Stimulated activated CD4-positive, alpha-beta T cell treated with anti-CD3 and anti-CD28 coated beads, Interleukin-1b, Interleukin-23, amount 100 ng/mL, for 48 hours (primary cell): ENCODE measurements around the gene ADAMTS9.
"Not testable (repeated sequence)": the region's sequence is repeated elsewhere in the genome, so short reads cannot be mapped to it uniquely, and the experiment has no call there.

Source experiments
- DNase-seq: peaks from one replicate; pipeline ENCODE4 v3.0.0-alpha.2; 2020

Gene ADAMTS9

DNA sequence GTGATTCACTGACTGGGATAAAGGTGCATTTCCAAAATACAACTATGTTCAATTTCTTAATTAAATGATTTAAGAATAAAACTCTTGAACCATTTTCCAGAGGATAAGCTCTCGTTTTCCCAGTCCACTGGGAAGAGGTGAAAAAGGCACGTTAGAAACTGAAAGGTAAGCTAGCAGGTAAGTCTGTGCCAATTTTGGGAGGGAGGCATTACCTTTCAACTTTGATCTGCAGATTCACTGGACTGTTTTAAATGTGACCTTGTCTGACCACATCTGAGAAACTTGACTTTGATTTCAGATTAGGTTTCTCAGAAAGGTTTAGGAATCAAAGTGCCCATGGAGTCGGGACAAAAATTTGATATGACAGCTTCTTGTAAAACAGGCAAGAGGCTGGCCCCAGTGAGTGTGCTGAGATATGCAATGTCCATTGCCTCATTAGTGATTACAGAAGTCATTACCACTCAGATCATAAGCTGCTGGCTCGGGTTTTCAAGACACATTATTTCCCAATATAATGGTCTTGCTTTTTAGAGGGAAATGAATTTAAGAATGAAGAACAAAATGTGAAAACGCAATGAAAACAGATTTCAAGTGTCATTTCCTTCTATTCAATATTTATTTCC lies 118.8 kb downstream of the ADAMTS9 start:
- no peak for DNase-seq

DNA sequence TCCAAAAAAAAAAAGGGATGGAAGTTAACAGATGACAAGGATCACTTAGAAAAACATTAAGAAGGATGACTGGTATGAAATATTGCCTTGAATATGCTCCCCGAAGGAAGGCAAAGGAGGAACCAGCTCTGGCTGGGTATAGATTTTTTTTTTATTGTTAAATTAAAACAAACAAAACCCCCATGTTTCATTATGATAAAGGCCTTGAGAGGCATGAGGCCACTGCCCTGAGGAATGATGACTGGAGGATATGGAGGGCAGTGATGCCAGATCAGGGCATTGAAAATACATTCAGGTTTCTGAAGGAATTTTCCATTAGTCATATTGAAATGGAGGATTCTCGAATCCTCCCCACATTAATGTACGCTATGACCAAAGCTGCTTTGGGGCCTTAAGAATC lies 120.9 kb downstream of the ADAMTS9 start:
- DNase-seq = no peak

DNA sequence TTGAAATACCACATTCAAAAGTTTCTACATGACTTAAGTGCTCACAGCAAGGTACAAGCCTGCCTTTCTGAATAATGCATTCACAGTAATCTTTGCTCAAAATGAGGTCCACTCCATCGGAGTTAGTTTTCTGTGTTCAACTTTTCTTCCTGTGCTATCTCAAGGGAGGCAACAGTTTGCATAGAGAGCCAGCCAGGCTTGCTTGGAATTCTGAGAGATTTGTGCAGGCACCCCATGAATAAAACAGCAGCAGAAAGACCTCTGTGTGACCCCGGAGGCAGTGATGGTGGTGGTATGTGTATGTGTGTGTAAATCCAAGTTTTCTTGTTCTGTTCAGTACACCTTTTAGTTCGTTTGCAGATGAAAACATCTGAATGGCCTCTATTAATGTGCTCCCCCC lies 124.0 kb downstream of the ADAMTS9 start:
- DNase-seq = no peak

DNA sequence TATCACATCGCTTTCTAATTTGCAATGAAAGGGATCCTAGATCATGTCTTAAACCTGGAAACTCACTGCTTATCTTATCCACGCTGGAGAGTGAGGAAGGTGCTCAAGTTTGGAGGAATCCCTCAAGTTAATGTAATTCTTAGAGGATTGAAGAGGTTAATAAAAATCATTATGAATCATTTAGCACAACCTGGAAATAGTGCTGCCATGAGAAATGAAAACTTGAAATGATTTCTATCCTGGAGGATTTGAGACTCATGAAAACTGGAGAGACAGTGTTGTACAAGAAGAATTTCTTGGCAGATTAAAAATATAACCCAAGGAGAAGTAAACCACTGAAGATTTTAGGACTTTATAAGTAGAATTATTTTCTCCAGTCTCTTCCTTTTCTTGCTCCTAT lies 125.9 kb downstream of the ADAMTS9 start:
- DNase-seq = no peak

DNA sequence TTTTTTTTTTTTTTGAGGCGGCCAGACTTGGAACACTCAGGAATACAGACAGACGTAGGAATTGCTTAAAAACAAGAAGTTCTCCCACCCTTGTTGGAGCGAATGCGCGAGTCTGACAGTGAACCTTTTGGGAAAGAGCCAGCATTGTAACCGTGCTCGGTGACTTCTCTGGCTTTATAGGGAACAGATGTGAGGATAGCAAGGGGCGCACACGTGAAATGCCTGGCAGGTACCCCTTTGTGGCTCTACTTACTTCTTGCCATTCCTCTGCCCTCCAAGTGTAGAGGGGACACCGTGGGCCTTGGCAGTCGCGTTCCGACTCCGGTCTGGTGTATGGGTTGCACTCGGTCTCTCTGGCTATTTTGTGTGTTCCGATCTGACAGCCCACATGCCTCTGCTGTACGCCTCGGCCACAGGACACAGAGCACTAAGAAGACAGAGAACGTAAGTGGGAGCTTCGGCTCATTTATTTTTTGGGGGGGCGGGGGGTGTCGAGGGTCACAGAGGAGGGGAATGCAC lies 126.4 kb downstream of the ADAMTS9 start:
- no peak for DNase-seq

DNA sequence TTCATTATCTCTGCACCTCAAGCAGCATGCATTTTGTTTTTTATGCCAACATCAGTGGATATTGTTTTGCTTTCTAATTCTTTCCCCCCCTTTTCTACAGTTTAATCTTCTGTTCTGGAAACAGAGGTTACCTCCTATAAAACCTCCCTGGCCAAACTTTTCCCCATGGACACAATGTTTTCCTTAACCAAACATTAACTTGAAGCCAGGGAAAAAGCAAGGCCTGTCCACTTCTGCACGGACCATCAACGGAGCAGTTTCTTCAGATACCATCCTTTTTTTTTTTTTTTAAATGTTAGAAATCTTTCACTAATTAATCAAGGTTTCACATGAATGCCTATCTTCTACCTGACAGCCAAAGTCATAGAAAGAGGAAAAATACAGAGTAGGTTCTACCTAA lies 127.0 kb downstream of the ADAMTS9 start:
- no peak for DNase-seq

DNA sequence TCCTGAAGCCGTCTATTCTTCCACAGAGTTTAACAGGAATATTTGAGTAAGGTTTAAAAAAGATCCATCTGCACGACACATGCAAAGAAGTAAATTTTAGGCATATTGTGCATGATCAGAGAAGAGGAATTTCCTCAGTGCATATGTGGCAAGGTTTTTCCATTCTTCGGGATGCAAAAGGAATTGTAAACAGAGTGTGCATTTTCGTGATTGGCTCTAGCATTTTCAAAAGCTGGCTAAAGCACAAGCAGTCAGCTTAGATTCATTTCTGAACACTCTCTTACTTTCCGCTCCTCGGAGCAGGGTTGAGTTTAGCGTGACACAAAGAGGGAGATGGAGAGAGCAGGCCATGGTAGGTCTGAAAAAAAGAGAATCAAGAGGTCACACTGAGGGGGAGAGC lies 128.2 kb downstream of the ADAMTS9 start:
- no peak for DNase-seq

DNA sequence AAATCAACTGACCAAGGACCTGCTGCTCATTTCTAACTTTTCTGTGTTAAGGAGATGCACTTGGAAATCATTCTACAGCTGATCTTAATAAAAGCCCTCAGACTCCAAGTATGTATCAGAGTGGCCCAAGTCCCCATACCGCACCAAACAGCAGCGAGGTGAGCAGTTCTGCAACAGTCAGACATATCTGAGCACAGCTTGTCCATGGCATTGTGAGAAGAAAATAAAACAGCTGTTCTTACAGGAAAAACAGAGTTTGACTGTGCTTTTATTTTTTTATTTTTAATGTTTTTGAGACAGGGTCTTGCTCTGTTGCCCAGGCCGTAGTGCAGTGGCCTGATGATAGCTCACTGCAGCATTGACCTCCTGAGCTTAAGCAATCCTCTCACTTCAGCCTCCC lies 131.8 kb downstream of the ADAMTS9 start:
- no peak for DNase-seq

DNA sequence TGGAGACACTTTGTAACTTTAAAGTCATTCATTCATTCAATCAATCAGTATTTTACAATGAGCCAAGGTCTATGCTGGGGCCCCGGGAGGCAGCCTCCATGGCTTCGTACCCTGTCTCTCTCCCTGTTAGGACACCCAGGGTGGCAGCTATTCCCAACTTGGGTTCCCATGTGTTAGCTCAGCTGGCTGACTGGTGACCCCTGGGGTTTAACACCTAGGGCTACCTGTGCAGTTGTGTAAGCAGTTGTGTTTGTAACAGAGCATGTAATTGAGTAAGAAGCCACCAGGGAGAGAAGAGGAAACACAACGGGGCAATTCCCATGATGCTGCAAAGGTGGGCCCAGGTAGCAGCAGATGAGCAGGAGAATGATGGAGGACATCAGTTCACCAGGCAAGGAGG lies 132.4 kb downstream of the ADAMTS9 start:
- no peak for DNase-seq

DNA sequence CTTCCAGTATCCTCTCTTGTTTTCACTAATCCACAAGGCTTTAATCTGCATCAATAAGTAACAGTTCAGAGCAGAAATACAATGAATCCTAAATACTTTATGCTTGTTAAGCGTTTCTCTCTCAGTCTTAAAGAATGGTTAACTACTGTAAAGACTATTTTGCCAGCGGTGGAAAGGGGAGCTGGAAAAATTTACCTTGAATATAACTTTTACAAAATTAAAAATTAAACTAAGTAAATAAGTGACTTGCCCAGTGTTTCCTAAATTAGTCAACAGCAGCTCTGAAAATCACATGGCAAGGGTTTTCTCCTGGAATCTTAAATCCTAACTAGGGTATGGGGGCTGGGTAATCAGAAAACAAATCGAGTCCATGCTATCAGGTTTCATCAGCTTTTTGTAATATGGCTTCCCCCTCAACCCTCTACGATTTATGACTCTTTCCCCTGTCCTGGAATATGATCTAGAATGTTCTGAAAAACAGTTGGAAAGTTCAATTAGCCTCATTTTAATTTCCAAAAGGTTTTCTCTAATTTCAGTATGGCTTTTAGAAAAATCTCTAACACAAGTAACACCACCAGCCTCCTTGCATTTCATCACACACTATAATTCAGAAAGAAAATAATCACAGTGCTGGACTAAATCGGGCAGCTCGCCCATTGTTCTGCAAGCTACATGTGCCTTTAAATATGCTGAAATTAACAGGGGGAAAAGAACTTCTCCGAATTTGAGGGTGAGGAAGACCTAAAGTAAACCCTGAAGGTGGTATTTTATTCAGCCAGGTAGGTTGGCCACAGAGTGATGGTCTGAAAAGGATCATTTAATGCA lies 133.5 kb downstream of the ADAMTS9 start:
- DNase-seq = no peak

DNA sequence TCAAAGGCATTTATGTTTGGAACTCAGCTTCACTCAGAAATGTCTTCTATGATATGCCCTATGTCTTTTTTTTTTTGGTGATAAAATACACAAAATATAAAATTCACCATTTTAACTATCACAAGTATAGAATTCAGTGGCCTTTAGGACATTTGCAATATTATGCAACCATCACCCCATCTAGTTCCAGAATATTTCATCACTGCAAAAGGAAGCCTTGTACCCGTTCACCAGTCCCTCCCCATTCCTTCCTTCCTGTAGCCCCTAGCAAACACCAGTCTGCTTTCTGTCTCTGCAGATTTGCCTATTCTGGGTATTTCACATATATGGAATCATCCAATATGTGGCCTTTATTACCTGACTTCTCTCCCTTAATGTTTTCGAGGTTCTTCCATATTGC lies 134.8 kb downstream of the ADAMTS9 start:
- DNase-seq = no peak

DNA sequence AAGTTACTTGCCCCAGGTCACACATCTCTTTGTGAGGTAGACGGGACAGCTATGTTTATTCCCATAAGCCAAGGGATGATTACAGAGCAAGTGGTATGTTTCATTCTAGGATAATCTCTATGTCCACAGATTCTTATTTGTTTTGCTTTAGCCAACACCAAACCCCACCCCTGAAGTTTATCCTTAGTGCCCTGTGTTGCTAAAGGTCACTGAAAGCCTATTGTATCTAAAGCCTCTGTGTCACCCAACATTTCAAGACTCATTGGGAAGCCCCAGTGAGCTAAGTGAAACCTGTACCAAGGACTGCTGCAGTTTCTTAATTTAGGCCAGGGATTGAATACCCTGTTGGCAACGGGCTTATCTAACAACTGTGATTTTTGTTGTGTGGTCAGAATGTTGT lies 135.6 kb downstream of the ADAMTS9 start:
- no peak for DNase-seq

DNA sequence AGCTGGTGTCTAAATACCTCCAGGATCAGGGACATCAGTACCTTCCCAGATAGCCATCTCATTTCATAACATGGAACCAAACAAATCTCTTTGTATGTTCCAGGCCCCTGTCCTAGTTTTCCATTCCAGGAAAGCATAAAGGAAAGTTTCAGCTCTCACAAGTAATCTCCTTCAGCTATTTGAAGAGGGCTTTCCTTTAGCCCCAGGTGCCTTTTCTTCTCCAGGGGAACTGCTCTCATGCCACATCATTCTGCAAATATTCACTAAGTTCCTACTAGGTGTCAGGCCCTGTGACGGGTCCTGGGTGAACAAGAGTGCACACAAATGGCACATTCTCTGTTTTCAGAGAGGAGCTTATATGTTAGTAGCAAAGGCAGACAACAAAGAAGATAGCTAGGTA lies 136.1 kb downstream of the ADAMTS9 start:
- DNase-seq = no peak

DNA sequence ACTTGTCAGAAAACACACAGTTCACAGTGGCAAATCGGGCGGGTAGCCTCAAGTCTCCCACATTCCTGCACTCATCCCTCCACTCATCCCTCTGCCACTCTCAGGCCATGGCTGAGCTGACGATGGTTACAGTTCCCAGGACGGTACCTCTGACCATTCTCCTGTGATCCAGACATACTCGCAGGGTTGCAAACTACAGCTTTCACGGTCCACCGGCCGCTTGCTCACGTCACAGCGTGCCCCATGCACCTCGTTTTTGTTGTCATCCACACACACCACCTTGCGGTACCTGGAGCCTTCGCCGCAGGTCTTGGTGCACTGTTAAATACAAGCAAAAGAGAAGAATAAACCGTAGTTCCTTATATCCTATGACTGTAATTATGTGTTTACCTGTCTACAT lies 137.1 kb downstream of the ADAMTS9 start:
- no peak for DNase-seq

DNA sequence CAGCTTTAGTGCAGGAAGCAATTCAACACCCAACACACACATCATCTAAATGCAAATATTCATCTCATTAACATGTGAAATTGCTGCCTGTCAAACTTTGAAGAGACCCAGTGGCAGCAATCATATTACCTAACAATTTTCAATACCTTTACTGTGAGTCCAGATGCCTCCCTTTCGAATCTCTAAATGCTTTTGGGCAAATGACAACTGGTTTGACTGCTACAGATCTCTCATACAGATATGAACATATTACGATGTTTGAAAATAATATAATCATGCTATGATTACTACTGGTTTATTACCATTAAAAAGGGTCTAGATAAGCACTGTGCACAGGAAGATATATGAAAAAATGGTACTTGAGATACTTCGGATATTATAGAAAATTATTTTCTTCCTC lies 137.9 kb downstream of the ADAMTS9 start:
- DNase-seq = no peak

DNA sequence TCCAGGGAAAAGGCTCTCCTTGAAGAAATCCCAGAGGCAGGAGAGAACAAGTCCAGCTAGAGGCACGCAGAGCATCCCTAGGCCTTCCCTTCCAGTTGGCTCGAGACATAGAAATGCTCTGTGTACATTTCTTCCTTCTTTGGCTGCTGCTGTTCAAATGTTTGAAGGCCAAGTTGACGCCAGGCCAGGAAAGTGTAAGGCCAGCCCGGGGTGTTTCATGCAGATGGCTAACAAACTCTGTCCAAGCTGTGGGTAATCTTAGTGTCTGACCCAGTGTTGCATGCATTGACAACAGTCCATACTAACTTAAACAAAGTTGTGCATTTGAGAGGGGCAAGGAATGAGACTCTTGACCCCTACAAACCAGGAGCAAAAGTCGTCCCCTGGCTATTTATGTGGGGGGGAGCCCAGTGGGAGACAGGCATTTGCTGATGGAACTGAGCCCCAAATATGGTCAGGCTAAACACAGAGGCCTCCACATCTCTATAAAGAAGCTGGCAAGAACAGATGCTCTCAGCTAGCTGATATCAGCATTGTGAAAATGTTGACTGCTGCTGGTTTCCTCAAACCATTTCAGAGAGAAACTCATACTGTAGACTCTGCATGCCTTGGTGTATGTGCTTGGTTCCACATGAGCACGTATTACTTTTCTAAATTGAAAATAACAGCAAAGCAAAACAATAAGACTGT lies 139.5 kb downstream of the ADAMTS9 start:
- DNase-seq = no peak

DNA sequence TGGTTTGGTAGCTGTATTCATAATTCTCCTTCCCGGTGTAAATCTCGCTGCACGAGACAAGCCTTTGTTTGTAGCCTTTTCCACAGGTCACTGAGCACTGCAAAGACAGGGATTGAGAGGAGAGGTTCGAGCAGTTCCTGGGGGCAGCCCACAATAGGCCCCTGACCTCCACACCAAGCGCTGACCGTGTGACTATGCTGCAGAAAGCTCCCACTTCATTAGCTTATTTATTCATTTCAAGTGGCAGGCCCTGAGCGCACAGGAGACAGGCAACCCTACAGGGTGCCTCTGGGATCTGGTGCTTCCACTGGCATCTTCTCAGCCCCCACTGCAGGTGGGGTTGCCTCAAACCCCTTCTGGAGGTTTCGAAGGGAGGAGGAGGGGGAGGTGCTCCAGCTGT lies 140.9 kb downstream of the ADAMTS9 start:
- no peak for DNase-seq

DNA sequence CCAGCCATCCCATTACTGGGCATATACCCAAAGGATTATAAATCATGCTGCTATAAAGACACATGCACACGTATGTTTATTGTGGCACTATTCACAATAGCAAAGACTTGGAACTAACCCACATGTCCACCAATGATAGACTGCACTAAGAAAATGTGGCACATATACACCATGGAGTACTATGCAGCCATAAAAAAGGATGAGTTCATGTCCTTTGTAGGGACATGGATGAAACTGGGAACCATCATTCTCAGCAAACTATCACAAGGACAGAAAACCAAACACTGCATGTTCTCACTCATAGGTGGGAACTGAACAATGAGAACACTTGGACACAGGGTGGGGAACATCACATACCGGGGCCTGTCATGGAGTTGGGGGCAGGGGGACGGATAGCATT lies 142.6 kb downstream of the ADAMTS9 start:
- not testable (repeated sequence) for DNase-seq

DNA sequence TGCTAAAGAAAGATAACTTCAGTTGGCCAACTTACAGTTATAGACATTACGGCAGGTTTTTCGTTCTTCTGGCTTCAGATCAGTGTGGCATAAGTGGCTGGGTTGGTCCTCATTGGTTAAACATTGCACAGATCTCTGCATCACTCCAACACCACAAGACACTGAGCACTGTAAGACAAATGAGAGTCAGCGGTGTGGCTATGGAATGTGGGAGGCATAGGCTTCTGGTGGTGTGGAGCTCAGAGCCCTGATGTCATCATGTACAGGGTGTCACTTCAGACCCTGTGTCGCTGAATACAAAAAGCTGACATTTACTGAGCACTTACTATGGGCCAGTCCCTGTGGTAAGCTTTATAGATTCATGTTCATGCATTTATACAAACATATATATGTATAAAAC lies 146.0 kb downstream of the ADAMTS9 start:
- DNase-seq = no peak

DNA sequence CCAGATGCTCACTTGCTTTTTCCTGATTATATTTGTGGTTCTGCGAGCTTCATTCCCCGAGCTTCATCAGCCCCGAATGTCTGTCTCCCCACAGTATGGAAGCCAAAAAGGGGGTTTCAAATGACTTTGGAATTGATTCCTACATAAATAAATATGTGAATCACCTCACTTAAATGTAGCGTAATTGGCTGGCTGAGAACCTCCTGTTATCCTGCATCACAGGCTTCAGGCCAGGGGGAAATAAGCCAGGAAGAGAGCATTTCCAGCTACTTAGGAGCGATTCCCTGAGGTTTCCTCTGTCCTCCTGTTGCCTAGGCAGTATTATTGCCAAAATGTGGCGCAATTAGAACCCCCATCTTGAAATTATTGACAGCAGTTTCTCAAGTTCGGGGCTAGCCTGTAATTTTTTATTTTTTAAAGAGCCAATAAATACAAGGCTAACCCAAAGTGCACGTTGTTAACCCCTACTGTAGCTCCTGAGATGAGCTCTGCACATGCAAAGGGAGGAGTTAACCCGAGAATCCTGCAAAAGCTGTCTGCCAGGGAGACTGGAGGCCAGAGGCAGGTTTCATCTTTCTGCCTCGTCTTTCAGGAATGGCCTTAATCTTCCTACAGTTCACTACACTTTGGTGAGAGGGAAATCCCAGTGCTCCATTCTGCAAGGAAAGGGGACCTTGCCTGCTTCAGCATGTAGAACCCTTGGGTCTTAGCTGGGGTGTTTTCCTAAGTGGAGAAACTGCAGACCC lies 148.2 kb downstream of the ADAMTS9 start:
- no peak for DNase-seq

DNA sequence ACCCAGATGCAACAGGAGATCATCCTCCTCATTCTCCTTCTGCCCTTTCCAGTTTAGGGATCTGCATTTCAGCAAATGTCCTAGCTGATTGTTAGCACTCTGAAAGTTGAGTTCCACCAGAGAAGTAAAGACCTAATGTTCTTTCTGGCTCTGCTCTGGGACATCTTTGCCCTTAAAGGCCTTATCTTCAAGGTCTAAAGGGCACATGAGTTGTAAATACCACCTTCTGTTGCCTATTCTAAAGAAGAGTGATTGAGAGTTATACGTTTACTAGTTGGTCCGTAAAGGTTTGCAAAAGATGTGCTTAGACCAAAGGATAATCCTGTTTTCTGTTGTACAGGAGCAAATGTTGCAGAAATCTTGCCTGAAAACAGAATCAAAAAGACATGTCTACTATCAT lies 151.6 kb downstream of the ADAMTS9 start:
- no peak for DNase-seq

DNA sequence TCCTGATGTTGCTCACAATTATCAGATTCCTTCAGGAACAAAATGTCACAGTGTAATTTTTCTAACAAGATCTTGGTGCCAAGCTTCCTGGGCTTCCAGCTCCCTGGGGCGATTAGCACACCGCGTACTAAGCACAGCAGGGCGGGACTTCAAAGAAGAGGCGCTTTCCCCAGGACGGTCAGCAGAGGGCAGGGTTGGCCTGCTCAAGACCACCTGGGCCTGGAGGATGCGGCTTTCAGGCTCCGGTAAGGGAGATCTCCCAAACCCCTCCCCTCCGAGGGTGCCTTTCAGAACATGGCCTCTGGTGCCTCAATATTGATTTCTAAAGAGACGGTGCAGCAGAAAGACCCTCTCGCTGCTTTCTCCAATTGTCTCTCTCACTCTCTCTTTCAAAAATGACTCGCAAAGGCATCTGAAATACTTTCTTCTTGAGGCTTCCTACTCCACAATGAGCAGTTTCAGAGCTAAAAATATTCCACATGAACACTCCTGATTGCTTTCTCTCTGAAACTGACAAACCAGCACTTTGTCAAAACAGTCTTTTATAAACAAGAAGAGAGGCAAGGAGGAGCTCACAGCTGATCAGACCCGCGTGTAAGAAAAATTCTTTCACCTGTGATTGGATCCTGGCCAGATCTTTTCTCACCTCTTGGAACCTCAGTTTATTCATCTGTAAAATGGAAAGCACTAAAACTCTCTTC lies 154.0 kb downstream of the ADAMTS9 start:
- peak; percentile 57 for DNase-seq
